H1 (cell line): ENCODE data around the gene RNF146. TPM values are rescaled to one million over a fixed set of nuclear protein-coding genes. Genes with fewer than 3 reads are reported as not detected.
"Not testable (repeated sequence)": the region's sequence is repeated elsewhere in the genome, so short reads cannot be mapped to it uniquely, and the experiment has no call there.

Source experiments
- CTCF ChIA-PET: fragments of 300-600 bp; sonication (Branson Sonifier 250); formaldehyde crosslinking; loops from one replicate; lab custom pipeline; 2021; ENCODE audit not compliant: partially characterized antibody; lab: Charles Lee
- POLR2A ChIA-PET: fragments of 300-600 bp; sonication (Branson Sonifier 250); formaldehyde crosslinking; loops from one replicate; lab custom pipeline; 2021; ENCODE audit warnings: inconsistent platforms; ENCODE audit not compliant: partially characterized antibody; lab: Charles Lee
- DNase-seq, 2 experiments: peaks; one replicate each; pipeline versions ENCODE4 v3.0.0 to v3.0.0-alpha.2; 2010 to 2022; ENCODE audit warnings: low spot score in 2 of 2, low read depth in 1 of 2, mixed read lengths in 1 of 2
- FAIRE-seq: peaks from 2 replicates; lab custom pipeline; 2011; peaks lifted over from hg19 to GRCh38; lab: Jason Lieb, UNC
- H2AFZ ChIP-seq: 2 replicates; pipeline ENCODE4 v1.8.1; 2012; ENCODE audit warnings: low read length, inconsistent platforms
- H2AK5ac ChIP-seq: 2 replicates; pipeline ENCODE4 v1.6.1; 2013; ENCODE audit warnings: low read depth, low read length
- H2BK120ac ChIP-seq: replicated peaks from 2 replicates; pipeline ENCODE3; 2013; ENCODE audit warnings: low read depth, low read length, inconsistent platforms
- H2BK12ac ChIP-seq: 2 replicates; pipeline ENCODE4 v1.6.1; 2013; ENCODE audit warnings: low read depth, low read length
- H2BK15ac ChIP-seq: 2 replicates; pipeline ENCODE4 v1.6.1; 2013; ENCODE audit warnings: low read length
- H2BK20ac ChIP-seq: 2 replicates; pipeline ENCODE4 v1.6.1; 2013; ENCODE audit warnings: low read length
- H2BK5ac ChIP-seq: 2 replicates; pipeline ENCODE4 v1.6.1; 2013; ENCODE audit warnings: low read depth, low read length
- H3K14ac ChIP-seq: 2 replicates; pipeline ENCODE4 v1.6.1; 2013; ENCODE audit warnings: inconsistent platforms; ENCODE audit not compliant: insufficient read length
- H3K18ac ChIP-seq: 2 replicates; pipeline ENCODE4 v1.6.1; 2013; ENCODE audit warnings: low read length; ENCODE audit errors: extremely low read depth
- H3K23ac ChIP-seq: 2 replicates; pipeline ENCODE4 v1.6.1; 2013; ENCODE audit warnings: inconsistent platforms; ENCODE audit not compliant: insufficient read length
- H3K23me2 ChIP-seq: 2 replicates; pipeline ENCODE4 v1.6.1; 2013; ENCODE audit warnings: low read depth, low read length
- H3K27ac ChIP-seq: 2 replicates; pipeline ENCODE4 v1.6.1; 2011; ENCODE audit warnings: low read depth, low read length, inconsistent platforms
- H3K27me3 ChIP-seq, 4 experiments: replicated peaks in 1 of 4; 1 replicate in 1 of 4; 2 replicates in 3 of 4; pipeline versions ENCODE4 v1.6.1 to v1.8.1; 2011 to 2013; ENCODE audit warnings: low read length in 3 of 4, mild to moderate bottlenecking in 3 of 4, inconsistent platforms in 2 of 4, mixed read lengths in 2 of 4, moderate library complexity in 1 of 4; ENCODE audit not compliant: control insufficient read depth in 3 of 4, insufficient read depth in 3 of 4; ENCODE audit errors: extremely low read depth in 1 of 4
- H3K36me3 ChIP-seq, 4 experiments: 2 replicates each; pipeline versions ENCODE4 v1.6.1 to v1.8.1; 2011 to 2013; ENCODE audit warnings: mild to moderate bottlenecking in 4 of 4, low read length in 3 of 4, moderate library complexity in 2 of 4, control low read depth in 1 of 4, inconsistent platforms in 1 of 4; ENCODE audit not compliant: insufficient read depth in 4 of 4, control insufficient read depth in 2 of 4
- H3K4ac ChIP-seq: replicated peaks from 2 replicates; pipeline ENCODE3; 2013; ENCODE audit warnings: low read length, low read depth, mixed read lengths, inconsistent platforms; ENCODE audit not compliant: insufficient read length
- H3K4me1 ChIP-seq, 4 experiments: replicated peaks in 1 of 4; 1 replicate in 1 of 4; 2 replicates in 3 of 4; pipeline versions ENCODE4 v1.6.1 to v1.8.1; 2011 to 2013; ENCODE audit warnings: low read length in 3 of 4, inconsistent platforms in 2 of 4, mixed read lengths in 1 of 4; ENCODE audit not compliant: insufficient read depth in 4 of 4, control insufficient read depth in 3 of 4
- H3K4me2 ChIP-seq, 2 experiments: 2 replicates each; pipeline versions ENCODE4 v1.6.1 to v1.8.1; 2011 to 2013; ENCODE audit warnings: low read depth in 2 of 2, low read length in 2 of 2, control low read depth in 1 of 2, inconsistent platforms in 1 of 2, mild to moderate bottlenecking in 1 of 2; ENCODE audit not compliant: insufficient read depth in 1 of 2
- H3K4me3 ChIP-seq, 4 experiments: fragments of 200-600, 300-600 bp in 1 of 4; sonication (generic), shearing (Covaris generic), sonication (Bioruptor Twin) in 1 of 4; 2 replicates each; pipeline versions ENCODE4 v1.5.1 to v1.8.1; 2011 to 2016; ENCODE audit warnings: low read length in 4 of 4, low read depth in 3 of 4, control low read depth in 2 of 4, inconsistent platforms in 2 of 4, mild to moderate bottlenecking in 2 of 4, mixed read lengths in 1 of 4, moderate library complexity in 1 of 4; ENCODE audit not compliant: insufficient read depth in 2 of 4; ENCODE audit errors: extremely low read depth in 1 of 4
- H3K56ac ChIP-seq: replicated peaks from 2 replicates; pipeline ENCODE3; 2013; ENCODE audit warnings: low read depth, mild to moderate bottlenecking, mixed read lengths, low read length, inconsistent platforms; ENCODE audit not compliant: insufficient read length
- H3K79me1 ChIP-seq: 2 replicates; pipeline ENCODE4 v1.6.1; 2013; ENCODE audit warnings: low read depth, low read length, control low read depth
- H3K79me2 ChIP-seq, 2 experiments: 2 replicates each; pipeline versions ENCODE4 v1.6.1 to v1.8.1; 2012 to 2013; ENCODE audit warnings: low read length in 2 of 2, mild to moderate bottlenecking in 2 of 2, inconsistent platforms in 1 of 2; ENCODE audit not compliant: insufficient read depth in 2 of 2, control insufficient read depth in 1 of 2
- H3K9ac ChIP-seq, 4 experiments: replicated peaks in 1 of 4; 1 replicate in 1 of 4; 2 replicates in 3 of 4; pipeline versions ENCODE4 v1.6.1 to v1.8.1; 2011 to 2013; ENCODE audit warnings: low read depth in 3 of 4, low read length in 3 of 4, control low read depth in 2 of 4, mild to moderate bottlenecking in 2 of 4, moderate library complexity in 2 of 4, inconsistent platforms in 1 of 4; ENCODE audit errors: extremely low read depth in 1 of 4
- H3K9me3 ChIP-seq, 2 experiments: 2 replicates each; pipeline versions ENCODE4 v1.6.1 to v1.8.1; 2012 to 2013; ENCODE audit warnings: mild to moderate bottlenecking in 2 of 2, moderate library complexity in 2 of 2, control low read depth in 1 of 2, inconsistent platforms in 1 of 2, low read depth in 1 of 2, low read length in 1 of 2, mixed read lengths in 1 of 2; ENCODE audit not compliant: insufficient read depth in 2 of 2
- H4K20me1 ChIP-seq, 2 experiments: replicated peaks in 1 of 2; 2 replicates each; pipeline versions ENCODE3 to v1.8.1; 2011 to 2013; ENCODE audit warnings: inconsistent platforms in 2 of 2, low read length in 2 of 2, mild to moderate bottlenecking in 1 of 2; ENCODE audit not compliant: insufficient read depth in 2 of 2, control insufficient read depth in 1 of 2
- H4K5ac ChIP-seq: 2 replicates; pipeline ENCODE4 v1.6.1; 2013; ENCODE audit warnings: low read length, low read depth, mixed read lengths, inconsistent platforms; ENCODE audit not compliant: insufficient read length
- H4K8ac ChIP-seq: 2 replicates; pipeline ENCODE4 v1.8.0; 2013; ENCODE audit warnings: mild to moderate bottlenecking, moderate library complexity, low read length, inconsistent platforms; ENCODE audit not compliant: insufficient read depth; ENCODE audit errors: extremely low read depth
- H4K91ac ChIP-seq: replicated peaks from 2 replicates; pipeline ENCODE3; 2013; ENCODE audit warnings: low read length, mixed read lengths, inconsistent platforms; ENCODE audit not compliant: insufficient read length
- ASH2L ChIP-seq: fragments of 200-600, 300-600 bp; sonication (generic); IDR thresholded peaks from one replicate; pipeline ENCODE4 v1.7.1; 2017; ENCODE audit warnings: low read length
- JUN ChIP-seq: IDR thresholded peaks from 2 replicates; pipeline ENCODE4 v1.6.1; 2011; ENCODE audit warnings: low read depth, mild to moderate bottlenecking, improper control_type of control experiment, low read length
- TBP ChIP-seq: IDR thresholded peaks from 2 replicates; pipeline ENCODE4 v1.6.1; 2011; ENCODE audit warnings: low read depth, low read length, improper control_type of control experiment
- WGBS, 2 experiments: shearing (Covaris generic) in 1 of 2; methylation state at CpG; one replicate each; pipeline versions ENCODE4 v1.1.6 to v1.1.7; 2013 to 2015; ENCODE audit warnings: low lambda C conversion rate in 2 of 2, mixed read lengths in 2 of 2, inconsistent platforms in 1 of 2, low coverage in 1 of 2, missing lambda C conversion rate in 1 of 2; ENCODE audit not compliant: insufficient replicate concordance in 2 of 2, insufficient coverage in 1 of 2, insufficient read length in 1 of 2; ENCODE audit errors: extremely low coverage in 1 of 2, missing lambda C conversion rate in 1 of 2; 5-methylcytosine and 5-hydroxymethylcytosine counted together
- polyA plus RNA-seq, 7 experiments: library from polyadenylated mRNA; depleted of rRNA in 3 of 7; stranded (reverse) in 5 of 7; unstranded in 2 of 7; fragments of >200 nt in 5 of 7; fragments of 200-250 nt in 2 of 7; gene quantifications; 1 replicate in 5 of 7; 2 replicates in 1 of 7; 4 replicates in 1 of 7; pipeline versions ENCODE4 v1.2.1 to v1.2.3, GENCODE V29; 2011 to 2013; ENCODE audit warnings: missing spikeins in 2 of 7, mixed read lengths in 2 of 7
- total RNA-seq: library from RNA; stranded (reverse); fragmentation: NEBNext Ultra II Directional; extraction: Animal tissue kit (Norgen Biotek cat#: 25700); gene quantifications from 2 replicates; pipeline ENCODE4 v1.2.1, GENCODE V29; 2021

The RNF146 gene
- total and polyA plus RNA-seq, 2 of the 8 experiments (the other 6 are each of a cell fraction or from before 2014, with no cell fraction given), result 16.1 to 30.8 TPM

DNA sequence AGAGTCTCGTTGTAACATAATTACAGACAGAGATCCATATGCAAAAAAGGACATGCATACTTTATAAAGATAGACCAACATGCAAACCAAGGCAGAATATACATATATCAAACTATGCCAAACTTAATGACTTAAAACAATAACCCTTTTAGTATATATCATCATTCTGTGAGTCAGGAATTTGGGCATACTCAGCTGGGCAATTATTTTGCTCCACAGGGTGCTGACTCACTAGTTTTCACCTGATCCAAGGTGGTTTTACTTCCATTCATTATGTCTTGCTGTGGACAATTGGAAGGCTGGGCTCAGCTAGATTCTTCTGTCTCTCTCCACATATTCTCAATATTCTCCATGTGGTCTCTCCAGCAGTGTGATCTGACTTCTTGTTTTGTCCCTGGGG is 41.2 kb upstream of the RNF146 start (continued):
- TF ChIP-seq JUN (no peak), ASH2L (no peak), TBP (no peak)

DNA sequence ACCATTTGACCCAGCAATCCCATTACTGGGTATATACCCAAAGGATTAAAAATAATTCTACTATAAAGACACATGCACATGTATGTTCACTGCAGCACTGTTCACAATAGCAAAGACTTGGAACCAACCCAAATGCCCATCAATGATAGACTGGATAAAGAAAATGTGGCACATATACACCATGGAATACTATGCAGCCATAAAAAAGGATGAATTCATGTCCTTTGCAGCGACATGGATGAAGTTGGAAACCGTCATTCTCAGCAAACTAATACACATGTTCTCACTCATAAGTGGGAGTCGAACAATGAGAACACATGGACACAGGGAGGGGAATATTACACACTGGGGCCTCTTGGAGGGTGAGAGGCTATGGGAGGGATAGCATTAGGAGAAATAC is 32.8 kb upstream of the RNF146 start:
- H2BK120ac ChIP-seq, H3K79me2 ChIP-seq, H2BK5ac ChIP-seq, H3K79me1 ChIP-seq, H4K91ac ChIP-seq, POLR2A ChIA-PET, H3K23me2 ChIP-seq, FAIRE-seq, H3K36me3 ChIP-seq, H3K9me3 ChIP-seq, H2AK5ac ChIP-seq, H4K20me1 ChIP-seq, H4K8ac ChIP-seq, CTCF ChIA-PET, H3K27me3 ChIP-seq, H2BK20ac ChIP-seq, H3K9ac ChIP-seq, H3K56ac ChIP-seq, H2AFZ ChIP-seq, H3K4me2 ChIP-seq, H3K4me3 ChIP-seq, DNase-seq, H3K14ac ChIP-seq, H3K18ac ChIP-seq, H3K4ac ChIP-seq, H2BK15ac ChIP-seq, H3K23ac ChIP-seq, H3K27ac ChIP-seq, H2BK12ac ChIP-seq, H3K4me1 ChIP-seq, H4K5ac ChIP-seq: not testable (repeated sequence)
- WGBS, 2 experiments, result 60% methylated on average over 3 of the region's 3 CpGs; no CpG with 5 or more reads in 1 of the 2 experiments
